Right forelimb (tissue), 1 donor: ENCODE data around the gene SLX1A.
"Not testable (repeated sequence)": the region's sequence is repeated elsewhere in the genome, so short reads cannot be mapped to it uniquely, and the experiment has no call there.

Experiments used
- DNase-seq: peaks from one replicate; pipeline ENCODE4 v3.0.0-alpha.2; 2018

The SLX1A gene

DNA sequence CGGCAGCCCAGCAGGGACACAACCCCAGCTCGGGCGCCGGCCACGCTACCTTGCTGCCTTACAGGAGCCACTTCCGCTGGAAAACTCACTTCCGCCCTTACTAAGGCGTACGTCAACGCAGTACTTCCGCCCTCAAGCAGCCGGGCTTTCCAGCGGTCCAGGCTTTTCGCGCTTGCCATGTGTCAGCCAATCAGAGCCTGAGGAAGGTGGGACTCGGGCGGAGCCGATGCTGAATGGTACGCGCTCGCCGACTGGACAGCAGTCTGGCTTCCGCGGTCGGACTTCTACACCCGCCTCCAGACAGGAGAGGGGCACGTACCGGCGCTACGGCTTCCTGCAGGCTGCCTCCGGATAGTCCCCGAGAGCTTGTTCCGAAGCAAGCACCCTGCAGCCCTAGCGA is at the start of gene SLX1A, which contains the start of gene BOLA2B:
Gene SLX1A (plus strand): TSS at position 261 of the 400 bp plus-strand sequence. CDS start 210 bp downstream, outside the sequence.
Gene BOLA2B (minus strand): TSS at position 52 of the 400 bp plus-strand sequence. CDS start 71 bp downstream, outside the sequence.
- DNase-seq = not testable (repeated sequence)

DNA sequence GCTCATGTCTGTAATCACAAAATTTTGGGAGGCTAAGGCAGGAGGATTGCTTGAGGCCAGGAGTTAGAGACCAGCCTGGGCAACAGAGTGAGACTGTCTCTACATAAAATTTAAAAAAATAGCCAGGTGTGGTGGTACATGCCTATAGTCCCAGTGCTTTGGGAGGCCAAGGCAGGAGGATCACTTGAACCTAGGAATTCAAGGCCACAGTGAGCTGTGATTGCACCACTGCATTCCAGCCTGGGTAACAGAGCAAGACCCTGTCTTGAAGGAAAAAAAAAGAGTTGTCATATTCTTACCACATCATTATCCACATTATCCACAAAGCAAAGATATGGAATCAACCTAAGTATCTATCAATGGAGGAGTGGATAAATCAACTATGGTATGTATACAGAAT is 49.7 kb upstream of the SLX1A start:
- no peak for DNase-seq

DNA sequence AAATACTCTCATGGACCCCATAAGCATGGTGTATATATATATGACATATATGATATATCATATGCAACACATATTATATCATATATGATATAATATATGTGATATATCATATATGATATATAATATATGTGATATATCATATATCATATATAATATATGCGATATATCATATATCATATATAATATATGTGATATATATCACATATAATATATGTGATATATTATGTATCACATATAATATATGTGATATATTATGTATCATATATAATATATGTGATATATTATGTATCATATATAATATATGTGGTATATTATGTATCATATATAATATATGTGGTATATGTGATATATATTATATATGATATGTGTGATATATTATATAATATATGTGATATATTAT is 48.8 kb upstream of the SLX1A start:
- DNase-seq = no peak

DNA sequence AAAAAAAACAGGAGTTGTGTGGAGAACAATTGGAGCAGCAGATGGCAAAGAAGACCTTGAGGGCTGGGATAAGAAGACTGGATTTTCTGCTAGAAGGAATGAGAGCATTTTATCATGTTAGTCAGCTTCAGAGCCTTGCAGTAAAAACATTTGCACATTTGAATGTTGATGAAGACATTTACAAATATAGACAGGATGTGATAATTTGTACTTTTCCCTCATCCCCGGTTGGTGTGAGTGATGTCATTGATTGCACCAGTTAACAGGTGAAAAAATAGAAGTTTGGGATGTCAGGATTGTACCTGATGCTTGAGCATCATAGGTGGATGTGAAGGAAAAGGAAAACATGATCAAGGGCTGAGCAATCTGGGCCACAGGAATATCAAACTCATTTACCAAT is 48.0 kb upstream of the SLX1A start:
- no peak for DNase-seq

DNA sequence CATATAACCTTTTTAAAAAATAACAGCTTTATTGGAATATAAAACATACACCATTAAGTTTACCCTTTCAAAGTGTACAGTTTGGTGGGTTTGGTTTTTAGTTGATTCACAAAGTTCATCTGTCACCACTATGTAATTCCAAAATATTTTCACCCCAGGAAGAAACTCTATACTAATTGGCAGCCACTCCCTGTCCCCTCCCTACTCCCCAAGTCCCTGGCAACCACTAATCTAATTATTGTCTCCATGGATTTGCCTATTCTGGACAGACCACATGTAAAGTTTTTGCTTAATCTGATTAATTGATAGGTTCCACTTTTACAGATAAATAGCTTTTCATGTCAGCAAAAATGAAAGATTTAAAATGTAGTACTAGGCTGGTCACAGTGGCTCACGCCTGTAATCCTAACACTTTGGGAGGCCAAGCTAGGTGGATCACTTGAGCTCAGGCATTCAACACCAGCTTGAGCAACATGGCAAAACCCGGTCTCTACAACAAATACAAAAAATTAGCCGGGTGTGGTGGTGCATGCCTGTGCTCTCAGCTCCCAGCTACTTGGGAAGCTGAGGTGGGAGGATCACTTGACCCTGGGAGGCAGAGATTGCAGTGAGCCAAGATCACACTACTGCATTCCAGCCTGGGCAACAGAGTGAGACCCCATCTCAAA is 45.7 kb upstream of the SLX1A start:
- no peak for DNase-seq

DNA sequence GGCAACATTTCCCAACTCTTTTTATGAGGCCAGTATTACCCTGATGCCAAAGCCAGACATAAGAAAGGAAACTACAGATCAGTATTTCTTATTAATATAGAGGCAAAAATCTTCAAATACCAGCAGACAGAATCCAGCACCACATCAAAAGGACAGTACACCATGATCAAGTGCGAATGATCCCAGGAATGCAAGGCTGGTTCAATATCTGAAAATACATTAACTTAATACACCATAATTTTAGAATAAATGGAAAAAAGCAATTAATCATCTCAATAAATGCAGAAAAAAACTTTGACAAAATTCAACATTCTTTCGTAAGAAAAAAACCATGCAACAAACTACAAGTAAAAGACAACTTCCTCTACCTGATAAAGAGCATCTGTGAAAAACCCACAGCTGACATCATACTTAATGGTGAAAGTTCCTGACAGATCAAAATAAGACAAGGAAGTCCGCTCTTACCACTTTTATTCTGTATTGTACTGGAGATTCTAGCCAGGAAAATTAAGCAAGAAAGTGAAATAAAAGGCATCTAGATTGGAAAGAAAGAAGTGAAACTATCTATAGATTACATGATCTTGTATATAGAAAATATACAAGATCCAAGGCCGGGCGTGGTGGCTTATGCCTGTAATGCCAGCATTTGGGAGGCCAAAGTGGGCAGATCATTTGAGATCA is 44.3 kb upstream of the SLX1A start:
- no peak for DNase-seq

DNA sequence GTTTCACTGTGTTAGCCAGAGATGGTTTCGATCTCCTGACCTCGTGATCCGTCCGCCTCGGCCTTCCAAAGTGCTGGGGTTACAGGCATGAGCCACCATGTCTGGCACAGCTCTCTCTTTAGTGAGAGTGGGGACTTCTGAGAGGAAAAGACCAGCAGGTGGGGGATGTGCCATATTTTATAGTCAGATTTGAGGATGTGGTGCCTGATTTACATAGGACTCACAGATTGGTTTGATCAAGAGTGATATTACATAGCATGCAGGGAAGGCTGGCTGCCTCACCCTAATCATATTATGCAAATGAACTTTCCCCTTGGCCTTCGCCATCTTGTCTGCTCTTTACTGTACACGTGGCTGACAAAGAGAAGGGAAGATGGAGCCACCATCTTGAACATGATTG is 42.6 kb upstream of the SLX1A start:
- no peak for DNase-seq

DNA sequence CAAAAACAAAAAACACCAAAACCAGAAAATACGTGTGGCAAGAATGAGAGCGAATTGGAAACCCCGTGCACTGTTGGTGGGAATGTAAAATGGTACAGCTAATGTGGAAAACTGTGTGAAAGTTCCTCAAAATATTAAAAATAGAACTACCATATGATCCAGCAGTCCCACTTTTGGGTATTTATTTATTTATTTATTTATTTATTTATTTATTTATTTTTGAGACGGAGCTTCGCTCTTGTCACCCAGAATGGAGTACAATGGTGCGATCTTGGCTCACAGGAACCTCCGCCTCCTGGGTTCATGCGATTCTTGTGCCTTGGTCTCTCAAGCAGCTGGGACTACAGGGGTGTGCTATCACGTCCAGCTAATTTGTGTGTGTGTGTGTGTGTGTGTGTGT is 41.2 kb upstream of the SLX1A start:
- DNase-seq = no peak

DNA sequence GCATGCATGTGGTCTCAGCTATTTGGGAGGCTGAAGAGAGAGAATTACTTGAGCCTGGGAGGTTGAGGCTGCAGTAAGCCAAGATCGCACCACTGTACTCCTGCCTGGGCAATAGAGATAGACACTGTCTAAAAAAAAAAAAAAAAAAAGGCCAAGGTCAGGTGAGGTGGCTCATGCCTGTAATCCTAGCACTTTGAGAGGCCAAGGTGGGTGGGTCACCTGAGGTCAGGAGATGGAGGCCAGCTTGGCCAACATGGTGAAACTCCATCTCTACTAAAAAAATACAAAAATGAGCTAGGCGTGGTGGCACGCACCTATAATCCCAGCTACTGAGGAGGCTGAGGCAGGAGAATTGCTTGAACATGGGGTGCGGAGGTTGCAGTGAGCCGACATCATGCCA is 38.5 kb upstream of the SLX1A start:
- DNase-seq = no peak

DNA sequence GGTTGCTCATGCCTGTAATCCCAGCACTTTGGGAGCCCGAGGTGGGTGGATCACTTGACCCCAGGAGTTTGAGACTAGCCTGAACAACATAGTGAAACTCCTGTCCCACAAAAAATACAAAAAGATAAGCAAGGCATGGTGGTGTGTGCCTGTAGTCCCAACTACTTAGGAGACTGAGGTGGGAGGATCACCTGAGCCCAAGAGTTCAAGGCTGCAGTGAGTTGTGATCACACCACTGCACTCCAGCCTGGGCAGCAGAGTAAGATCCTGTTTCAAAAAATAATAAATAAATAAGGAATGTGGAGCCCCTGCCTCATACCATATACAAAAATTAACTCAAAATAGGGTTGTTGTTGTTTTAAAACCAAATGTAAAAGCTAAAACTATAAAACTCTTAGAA is 36.5 kb upstream of the SLX1A start:
- no peak for DNase-seq

DNA sequence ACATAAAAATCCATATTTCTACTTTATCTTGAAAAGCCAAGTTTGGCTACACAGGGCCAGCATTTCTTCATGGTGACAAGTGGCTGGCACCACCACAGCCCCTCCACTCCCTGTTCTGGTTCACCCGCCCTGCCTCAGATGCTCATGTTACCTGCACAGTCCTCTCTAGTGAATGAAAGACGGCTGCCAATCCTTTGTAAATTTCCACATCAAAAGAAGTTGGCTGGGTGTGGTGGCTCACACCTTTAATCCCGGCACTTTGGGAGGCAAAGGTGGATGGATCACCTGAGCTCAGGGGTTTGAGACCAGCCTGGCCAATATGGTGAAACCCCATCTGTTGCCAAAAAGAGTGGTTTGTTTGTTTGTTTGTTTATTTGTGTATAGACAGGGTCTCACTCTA is 30.1 kb upstream of the SLX1A start:
- no peak for DNase-seq

DNA sequence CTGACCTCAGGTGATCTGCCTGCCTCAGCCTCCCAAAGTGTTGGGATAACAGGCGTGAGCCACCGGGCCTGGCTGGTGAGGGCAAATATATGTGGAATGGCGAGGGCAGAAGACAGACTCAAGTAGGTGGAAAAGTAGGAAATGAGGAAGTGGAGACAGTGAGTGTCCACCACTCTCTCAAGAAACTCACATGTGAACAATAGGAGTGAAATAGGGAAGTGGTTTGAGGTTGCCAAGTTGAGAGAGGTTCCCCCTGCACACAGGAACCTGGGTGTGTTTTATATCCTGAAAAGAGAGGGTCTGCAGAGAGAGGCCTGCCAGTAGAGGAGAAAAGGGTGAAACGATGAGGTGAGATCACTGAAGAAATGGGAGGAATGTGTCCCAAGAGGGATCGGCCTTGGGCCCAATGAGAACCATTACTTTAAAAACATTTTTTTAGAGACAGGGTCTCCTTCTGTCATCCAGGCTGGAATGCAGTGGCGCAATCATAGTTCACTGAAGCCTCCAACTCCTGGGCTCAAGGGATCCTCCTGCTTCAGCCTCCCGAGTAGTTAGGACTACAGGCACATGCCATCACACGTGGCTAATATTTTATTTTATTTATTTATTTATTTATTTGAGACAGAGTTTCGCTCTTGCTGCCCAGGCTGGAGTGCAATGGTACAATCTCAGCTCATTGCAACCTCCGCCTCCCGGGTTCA is 27.3 kb upstream of the SLX1A start:
- DNase-seq = no peak

DNA sequence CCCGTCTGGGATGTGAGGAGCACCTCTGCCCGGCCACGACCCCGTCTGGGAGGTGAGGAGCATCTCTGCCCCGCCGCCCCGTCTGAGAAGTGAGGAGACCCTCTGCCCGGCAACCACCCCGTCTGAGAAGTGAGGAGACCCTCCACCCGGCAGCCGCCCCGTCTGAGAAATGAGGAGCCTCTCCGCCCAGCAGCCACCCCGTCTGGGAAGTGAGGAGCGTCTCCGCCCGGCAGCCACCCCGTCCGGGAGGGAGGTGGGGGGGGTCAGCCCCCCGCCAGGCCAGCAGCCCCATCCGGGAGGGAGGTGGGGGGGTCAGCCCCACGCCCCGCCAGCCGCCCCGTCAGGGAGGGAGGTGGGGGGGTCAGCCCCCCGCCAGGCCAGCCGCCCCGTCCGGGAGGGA is 24.9 kb upstream of the SLX1A start:
- not testable (repeated sequence) for DNase-seq

DNA sequence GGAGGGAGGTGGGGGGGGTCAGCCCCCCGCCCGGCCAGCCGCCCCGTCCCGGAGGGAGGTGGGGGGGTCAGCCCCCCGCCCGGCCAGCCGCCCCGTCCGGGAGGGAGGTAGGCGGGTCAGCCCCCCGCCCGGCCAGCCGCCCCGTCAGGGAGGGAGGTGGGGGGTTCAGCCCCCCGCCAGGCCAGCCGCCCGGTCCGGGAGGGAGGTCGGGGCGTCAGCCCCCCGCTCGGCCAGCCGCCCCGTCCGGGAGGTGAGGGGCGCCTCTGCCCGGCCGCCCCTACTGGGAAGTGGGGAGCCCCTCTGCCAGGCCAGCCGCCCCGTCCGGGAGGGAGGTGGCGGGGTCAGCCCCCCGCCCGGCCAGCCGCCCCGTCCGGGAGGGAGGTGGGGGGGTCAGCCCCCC is 24.3 kb upstream of the SLX1A start:
- not testable (repeated sequence) for DNase-seq

DNA sequence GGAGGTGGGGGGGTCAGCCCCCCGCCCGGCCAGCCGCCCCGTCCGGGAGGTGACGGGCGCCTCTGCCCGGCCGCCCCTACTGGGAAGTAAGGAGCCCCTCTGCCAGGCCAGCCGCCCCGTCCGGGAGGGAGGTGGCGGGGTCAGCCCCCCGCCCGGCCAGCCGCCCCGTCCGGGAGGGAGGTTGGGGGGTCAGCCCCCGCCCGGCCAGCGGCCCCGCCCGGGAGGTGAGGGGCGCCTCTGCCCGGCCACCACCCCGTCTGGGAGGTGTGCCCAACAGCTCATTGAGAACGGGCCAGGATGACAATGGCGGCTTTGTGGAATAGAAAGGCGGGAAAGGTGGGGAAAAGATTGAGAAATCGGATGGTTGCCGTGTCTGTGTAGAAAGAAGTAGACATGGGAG is 23.5 kb upstream of the SLX1A start:
- not testable (repeated sequence) for DNase-seq

DNA sequence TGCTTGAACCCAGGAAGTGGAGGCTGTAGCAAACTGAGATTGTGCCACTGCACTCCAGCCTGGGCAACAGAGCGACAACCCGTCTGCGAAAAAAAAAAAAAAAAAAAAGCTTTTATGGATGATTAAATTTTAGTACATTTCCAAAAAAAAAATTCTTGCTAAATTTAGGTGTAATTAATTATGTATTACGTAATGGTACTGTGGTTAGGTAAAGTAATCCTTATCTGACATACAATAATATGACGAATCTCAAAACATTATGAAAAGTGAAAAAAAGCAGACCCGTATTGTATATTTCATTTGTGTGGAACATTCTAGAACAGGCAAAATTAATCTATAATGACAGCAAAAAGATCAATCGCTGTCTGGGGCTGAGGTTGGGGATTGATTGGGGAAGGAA is 20.6 kb upstream of the SLX1A start:
- DNase-seq = no peak

DNA sequence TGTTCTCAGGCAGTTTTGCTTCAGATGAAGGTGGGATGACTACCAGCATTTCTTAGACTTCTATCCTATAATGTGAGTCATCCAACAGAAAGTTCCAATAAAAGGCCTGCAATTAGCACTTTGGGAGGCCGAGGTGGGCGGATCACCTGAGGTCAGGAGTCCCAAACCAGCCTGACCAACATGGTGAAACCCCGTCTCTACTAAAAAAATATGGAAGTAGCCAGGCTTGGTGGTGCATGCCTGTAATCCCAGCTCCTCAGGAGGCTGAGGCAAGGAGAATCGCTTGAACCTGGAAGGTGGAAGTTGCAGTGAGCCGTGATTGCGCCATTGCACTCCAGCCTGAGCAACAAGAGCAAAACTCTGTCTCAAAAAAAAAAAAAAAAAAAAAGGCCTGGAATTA is 16.8 kb upstream of the SLX1A start:
- DNase-seq = not testable (repeated sequence)

DNA sequence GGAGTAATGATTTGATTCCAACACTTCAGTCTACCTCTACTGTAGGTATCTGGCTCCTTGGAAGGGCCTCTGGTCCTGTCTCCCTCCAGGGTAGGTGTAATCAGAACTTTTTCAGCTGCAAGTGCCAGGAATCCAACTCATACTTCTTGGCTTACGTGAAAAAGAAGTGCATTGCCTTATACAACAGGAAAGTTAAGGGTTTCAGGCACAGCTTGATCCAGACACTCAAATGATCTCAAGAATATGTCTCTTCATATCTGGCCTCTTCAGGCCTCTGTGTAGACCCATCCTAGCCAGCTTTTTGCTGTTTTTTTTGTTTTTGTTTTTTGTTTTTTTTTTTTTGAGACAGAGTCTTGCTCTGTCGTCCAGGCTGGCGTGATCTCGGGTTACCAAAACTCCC is 14.5 kb upstream of the SLX1A start:
- no peak for DNase-seq

DNA sequence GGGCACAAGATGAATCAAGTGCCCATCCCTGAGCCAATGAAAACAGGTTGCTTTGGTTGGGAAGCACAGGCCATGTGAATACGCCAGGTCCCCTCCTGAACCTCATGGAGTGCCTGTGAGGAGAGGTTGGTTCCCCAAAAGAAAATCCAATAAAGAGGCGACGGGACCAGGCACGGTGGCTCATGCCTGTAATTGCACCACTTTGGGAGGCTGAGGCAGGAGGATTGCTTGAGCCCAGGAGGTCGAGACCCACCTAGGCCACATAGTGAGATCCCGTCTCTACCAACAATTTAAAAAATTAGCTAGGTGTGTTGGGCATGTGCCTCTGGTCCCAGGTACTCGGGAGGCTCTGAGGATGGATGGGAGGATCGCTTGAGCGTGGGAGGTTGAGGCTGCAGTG is 13.7 kb upstream of the SLX1A start:
- no peak for DNase-seq

DNA sequence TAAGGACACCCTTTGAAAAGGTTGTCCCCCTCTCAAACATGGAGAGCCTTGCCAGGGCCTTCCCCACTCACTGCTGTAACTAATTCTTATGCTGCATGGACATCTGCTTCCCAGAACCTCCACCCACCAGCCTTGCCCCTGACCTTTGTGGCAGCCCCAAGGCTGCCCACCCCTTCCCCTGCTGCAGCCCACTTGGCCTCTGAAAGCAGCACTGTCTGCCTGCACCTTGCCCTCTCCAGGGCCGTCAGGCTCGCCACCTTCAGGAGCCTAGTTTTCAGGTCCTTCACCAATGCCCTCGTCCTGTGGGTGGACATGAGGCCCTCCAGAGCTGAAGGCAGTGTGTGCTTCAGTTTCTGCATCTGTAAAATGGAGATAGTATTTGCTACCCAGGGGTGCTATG is 12.9 kb upstream of the SLX1A start:
- no peak for DNase-seq

DNA sequence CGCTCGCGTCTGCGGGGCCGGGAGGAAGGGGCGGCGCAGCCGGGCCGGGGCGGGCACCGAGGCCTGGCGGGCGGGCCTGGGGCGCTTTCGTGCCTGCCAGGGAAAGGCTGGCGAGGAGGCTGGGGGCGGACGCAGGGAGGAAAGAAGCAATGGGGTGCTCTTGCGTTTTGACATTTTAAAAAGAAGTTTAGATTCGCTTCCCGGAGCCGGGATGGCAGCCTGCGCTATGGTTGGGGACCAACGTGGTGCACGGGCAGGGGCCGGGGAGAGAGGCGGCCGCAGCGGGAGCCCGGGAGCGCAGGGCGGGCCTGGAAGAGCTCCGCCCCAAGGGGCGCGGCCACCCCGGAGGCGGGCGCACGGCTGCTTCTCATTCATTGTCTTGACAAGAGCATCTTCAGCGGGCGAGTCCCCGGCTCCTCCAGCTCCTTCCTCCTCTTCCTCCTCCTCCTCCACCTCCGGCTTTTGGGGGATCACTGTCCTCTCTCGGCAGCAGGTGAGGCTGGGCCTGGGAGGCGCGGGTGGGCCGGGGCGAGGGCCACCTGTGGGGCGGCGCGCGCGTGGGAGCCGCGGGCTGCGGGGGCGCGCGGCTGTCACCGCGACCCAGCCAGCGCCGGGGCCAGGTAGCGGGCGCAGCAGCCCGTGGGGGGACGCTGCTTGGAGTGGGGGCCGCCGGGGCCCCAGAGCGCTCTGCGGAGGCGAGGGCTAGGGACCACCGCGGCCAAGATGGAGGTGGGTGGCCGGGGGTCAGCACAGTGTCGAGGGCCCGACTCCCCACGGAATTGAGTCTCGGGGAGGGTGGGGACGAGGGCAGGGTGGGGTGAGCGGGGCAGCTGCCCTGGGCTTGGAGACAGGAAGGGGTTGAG is 10.2 kb upstream of the SLX1A start, which contains the start of gene CORO1A:
Gene CORO1A (plus strand): TSS at position 370 of the 863 bp plus-strand sequence. CDS start 1,608 bp downstream, outside the sequence.
- peak; percentile 88 for DNase-seq

DNA sequence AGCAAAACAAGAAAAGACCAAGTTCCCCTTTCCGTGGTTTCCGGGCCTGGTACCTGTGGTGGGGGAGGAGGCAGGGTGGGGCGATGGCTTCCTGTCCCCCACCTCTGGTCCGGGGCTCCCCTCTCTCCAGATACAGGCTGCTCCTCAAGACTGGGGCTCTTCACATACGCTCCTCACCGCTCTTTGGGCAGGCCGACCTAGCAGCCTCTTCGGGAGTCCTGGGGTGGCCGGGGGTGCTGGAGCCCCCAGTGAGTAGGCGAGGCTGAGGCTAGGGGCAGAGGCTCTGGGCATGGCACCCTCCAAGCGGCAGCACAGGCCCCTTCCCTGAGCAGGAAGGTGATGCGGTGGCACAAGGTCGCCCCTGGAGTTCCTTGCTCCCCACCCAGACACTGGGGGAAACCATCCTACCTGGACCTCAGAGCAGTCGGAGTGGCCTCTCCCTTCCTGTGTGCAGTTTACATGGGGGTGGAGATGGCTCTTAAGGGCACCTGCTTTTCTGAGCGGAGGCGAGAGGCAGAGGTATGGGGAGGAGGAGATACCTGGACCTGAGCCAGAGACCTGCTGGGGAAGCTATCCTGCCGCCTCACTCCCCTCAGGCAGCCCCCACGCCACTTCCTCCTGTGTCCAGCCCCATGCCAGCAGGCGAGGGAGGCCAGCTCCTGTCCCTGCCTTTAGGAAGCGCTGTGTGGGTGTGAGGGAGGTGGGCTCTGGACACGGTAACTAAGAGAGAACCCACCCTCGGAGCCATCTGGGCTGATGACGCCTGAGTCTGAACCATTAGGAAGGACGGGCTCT is 9.4 kb upstream of the SLX1A start:
- DNase-seq = peak; percentile 50
